ENCODE data around the gene ACOT9.
A peak's percentile ranks its signal among the peaks of the same experiment; 100 is the strongest.

GRCh38 chrX:23784470-23785331 lies 41.6 kb upstream of the ACOT9 start:
- no peak for TF ChIP-seq CTCF (IDR thresholded peaks at IDR 0.05 in 8 of 11, conservative IDR thresholded peaks at IDR 0.05 in 3 of 11)
- TF ChIP-seq POLR2A (IDR thresholded peaks at IDR 0.05), result peak in 1 of 3 donors; percentile 26
